ENCODE data around the gene DAAM2.

The DAAM2 gene

GRCh38 chr6:39848171-39848570, 56.0 kb downstream of the DAAM2 start:
- no peak for DNase-seq (ENCODE audit: low read depth)

- DNase-seq (ENCODE audit: low read depth), result no peak
These were observed 57.1 kb downstream of the DAAM2 start for GRCh38 chr6:39849228-39849627.

- DNase-seq (ENCODE audit: low read depth), result no peak
These were observed 57.6 kb downstream of the DAAM2 start for GRCh38 chr6:39849764-39850163.

- no peak for DNase-seq (ENCODE audit: low read depth)
These were observed 58.6 kb downstream of the DAAM2 start for GRCh38 chr6:39850736-39851297.

- no peak for DNase-seq (ENCODE audit: low read depth)
These were observed 59.2 kb downstream of the DAAM2 start for GRCh38 chr6:39851331-39851730.

GRCh38 chr6:39852324-39852723, 60.1 kb downstream of the DAAM2 start:
- no peak for DNase-seq (ENCODE audit: low read depth)

DNA sequence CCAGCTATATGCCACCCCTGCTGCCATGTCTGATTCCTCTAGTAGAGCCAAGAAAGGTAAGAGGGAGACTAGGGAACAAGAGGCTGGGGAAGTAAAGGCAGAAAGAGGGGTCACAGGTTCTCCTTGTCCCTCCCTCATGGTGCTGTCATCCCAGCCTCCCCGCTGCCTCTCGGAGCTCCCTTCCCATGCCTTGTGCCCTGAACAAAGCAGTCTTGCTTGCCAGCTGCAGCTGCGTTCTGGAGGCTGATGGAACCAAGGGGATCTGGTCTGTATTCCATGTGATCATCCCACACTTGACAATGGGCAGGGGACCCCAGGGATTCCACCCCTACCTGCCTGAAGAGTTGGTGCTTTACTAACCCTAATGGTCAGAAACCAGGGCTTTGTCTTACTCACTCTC, 61.4 kb downstream of the DAAM2 start:
- DNase-seq (ENCODE audit: low read depth), result no peak

DNA sequence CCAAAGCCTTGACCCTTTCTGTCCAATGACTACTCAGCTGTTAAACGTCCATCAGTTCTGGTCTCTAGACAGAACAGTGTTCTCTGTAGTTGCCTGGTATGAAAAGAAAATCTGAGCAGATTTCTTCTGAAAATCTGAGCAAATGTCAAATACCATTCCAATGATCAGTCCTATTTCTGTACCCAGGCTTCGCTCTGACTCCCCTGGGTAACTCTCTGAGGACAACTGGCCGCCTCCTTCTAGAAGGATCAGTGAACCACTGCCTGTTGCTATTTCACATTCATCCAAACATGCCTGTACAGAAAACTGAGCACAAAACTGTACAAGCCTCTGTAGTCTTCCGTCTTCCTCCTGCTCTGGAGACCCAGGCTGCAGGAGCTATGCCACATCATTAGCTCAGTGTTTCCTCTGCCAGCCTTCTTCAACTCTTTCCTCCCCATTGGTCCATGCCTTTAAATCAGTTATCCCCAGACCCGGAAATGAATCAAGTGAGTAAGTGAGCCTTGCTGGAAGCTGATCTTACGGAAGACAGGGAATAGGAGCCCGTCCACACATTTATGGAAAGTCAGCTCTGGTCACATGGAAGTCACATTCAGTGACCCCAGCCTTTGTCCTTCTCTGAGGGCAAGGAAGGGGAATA, 63.3 kb downstream of the DAAM2 start:
- DNase-seq (ENCODE audit: low read depth), result no peak

- DNase-seq (ENCODE audit: low read depth), result no peak
These were observed 66.8 kb downstream of the DAAM2 start for GRCh38 chr6:39859025-39859424.

GRCh38 chr6:39861663-39862062, 69.5 kb downstream of the DAAM2 start:
- DNase-seq (ENCODE audit: low read depth), result no peak

- DNase-seq (ENCODE audit: low read depth), result peak; percentile 35
These were observed 73.1 kb downstream of the DAAM2 start for GRCh38 chr6:39865011-39865888.

GRCh38 chr6:39867592-39867991, 75.4 kb downstream of the DAAM2 start:
- no peak for DNase-seq (ENCODE audit: low read depth)

GRCh38 chr6:39870950-39871349, 78.8 kb downstream of the DAAM2 start:
- no peak for DNase-seq (ENCODE audit: low read depth)

- no peak for DNase-seq (ENCODE audit: low read depth)
These were observed 81.3 kb downstream of the DAAM2 start for GRCh38 chr6:39873439-39873838.

- DNase-seq (ENCODE audit: low read depth), result no peak
These were observed 83.9 kb downstream of the DAAM2 start for GRCh38 chr6:39876111-39876510.

- DNase-seq (ENCODE audit: low read depth), result no peak
These were observed 84.7 kb downstream of the DAAM2 start for GRCh38 chr6:39876826-39877225.

DNA sequence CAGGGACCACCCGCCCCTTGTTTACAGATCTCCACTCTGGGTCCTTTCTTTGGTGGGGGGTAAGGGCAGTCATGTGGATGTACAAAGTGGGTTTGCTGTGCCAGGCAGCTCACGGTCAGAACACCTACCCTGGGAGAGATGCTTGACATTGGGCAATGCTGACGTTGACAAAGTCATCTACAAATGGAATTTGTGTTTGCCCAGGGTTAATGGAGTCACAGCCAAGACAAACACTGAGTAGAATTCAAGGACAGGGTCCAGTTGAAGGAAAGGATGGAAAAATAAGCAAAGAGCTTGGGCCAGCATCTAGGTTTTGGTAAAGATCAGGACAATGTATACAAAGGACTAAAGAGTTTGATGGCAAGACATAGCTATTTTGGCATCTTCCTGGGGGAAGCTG, 87.4 kb downstream of the DAAM2 start:
- DNase-seq (ENCODE audit: low read depth), result no peak

DNA sequence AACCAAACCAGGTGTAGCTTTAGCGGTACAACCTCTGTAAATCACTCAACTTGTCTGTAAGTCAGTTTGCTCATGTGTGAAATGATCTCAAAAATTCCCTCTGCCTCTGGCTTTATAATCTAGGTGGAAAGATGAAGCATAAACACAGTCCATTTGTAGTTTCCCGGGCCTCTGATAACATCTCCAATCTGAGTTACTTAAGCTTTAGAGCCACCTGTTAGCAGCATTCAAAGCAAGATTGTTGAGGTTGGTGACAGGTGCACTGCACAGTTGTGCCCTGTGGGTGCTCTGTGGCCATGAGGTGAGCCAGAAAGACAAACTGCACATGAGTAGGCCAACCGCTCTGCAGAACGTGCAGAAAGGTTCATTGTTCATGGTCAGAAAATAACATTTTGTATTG, 88.4 kb downstream of the DAAM2 start:
- no peak for DNase-seq (ENCODE audit: low read depth)

- DNase-seq (ENCODE audit: low read depth), result no peak
These were observed 89.8 kb downstream of the DAAM2 start for GRCh38 chr6:39881851-39882530.

- DNase-seq (ENCODE audit: low read depth), result no peak
These were observed 90.3 kb downstream of the DAAM2 start for GRCh38 chr6:39882531-39882899.

GRCh38 chr6:39884696-39885095, 92.5 kb downstream of the DAAM2 start:
- no peak for DNase-seq (ENCODE audit: low read depth)

- DNase-seq (ENCODE audit: low read depth), result no peak
These were observed 93.5 kb downstream of the DAAM2 start for GRCh38 chr6:39885691-39886090.

GRCh38 chr6:39886871-39887270, 94.7 kb downstream of the DAAM2 start:
- DNase-seq (ENCODE audit: low read depth), result no peak
